ENCODE data around the gene RACGAP1.

DNA sequence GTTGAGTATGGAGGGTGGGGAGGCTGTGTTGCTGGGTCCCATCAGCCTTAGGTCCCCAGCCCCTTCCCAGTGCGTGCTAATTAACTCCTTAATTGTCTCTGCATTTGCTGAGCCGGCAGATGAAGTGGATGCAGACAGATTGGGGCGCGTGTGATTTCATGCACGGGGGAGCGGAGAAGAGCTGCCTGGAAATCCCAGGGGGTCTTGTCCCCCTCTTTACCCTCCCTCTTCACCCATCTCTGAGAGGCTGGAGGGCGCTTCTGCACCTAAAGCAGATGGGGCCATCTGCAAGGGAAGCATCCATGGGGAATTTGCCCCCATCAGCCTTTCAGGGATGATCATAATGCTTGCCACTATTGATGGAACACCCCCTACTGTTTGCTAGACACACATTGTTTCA lies 27.7 kb upstream of the RACGAP1 start:
- TF ChIP-seq, protein P1, sequence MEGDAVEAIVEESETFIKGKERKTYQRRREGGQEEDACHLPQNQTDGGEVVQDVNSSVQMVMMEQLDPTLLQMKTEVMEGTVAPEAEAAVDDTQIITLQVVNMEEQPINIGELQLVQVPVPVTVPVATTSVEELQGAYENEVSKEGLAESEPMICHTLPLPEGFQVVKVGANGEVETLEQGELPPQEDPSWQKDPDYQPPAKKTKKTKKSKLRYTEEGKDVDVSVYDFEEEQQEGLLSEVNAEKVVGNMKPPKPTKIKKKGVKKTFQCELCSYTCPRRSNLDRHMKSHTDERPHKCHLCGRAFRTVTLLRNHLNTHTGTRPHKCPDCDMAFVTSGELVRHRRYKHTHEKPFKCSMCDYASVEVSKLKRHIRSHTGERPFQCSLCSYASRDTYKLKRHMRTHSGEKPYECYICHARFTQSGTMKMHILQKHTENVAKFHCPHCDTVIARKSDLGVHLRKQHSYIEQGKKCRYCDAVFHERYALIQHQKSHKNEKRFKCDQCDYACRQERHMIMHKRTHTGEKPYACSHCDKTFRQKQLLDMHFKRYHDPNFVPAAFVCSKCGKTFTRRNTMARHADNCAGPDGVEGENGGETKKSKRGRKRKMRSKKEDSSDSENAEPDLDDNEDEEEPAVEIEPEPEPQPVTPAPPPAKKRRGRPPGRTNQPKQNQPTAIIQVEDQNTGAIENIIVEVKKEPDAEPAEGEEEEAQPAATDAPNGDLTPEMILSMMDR (IDR thresholded peaks at IDR 0.05) = no peak
- TF ChIP-seq EP300 (IDR thresholded peaks at IDR 0.05) (no peak), POLR2AphosphoS5 (IDR thresholded peaks at IDR 0.05) (no peak), POLR2A (IDR thresholded peaks at IDR 0.05) (no peak)

All from gastroesophageal sphincter (tissue), 3 donors.